PC-3 (cell line): ENCODE data around the gene APH1B. TPM values are rescaled to one million over a fixed set of nuclear protein-coding genes. Genes with fewer than 3 reads are reported as not detected.

Experiments used
- ATAC-seq: fragments of 200-7000 bp; cut with Tn5 transposase; 2 replicates; pipeline ENCODE4 v1.9.1; 2020; ENCODE audit warnings: mild to moderate bottlenecking, moderate library complexity
- BruUV-seq: library from RNA; stranded (reverse); fragments of 400-500 nt; replicated peaks from 2 replicates; lab custom pipeline; 2021; lab: Mats Ljungman, UMichigan
- CTCF ChIA-PET: fragments of 300-600 bp; sonication (Branson Sonifier 250); formaldehyde crosslinking; loops from one replicate; lab custom pipeline; 2022; ENCODE audit warnings: antibody characterized with exemption; lab: Charles Lee
- POLR2A ChIA-PET: fragments of 300-600 bp; sonication (Branson Sonifier 250); formaldehyde crosslinking; loops from one replicate; lab custom pipeline; 2022; ENCODE audit warnings: antibody characterized with exemption; ENCODE audit not compliant: unreplicated experiment; lab: Charles Lee
- DNase-seq: peaks from one replicate; pipeline ENCODE4 v3.0.0-alpha.2; 2015
- H2AFZ ChIP-seq: fragments of 300-600 bp; sonication (generic); 2 replicates; pipeline ENCODE4 v1.6.0; 2016; ENCODE audit warnings: antibody characterized with exemption, low read length
- H3F3A ChIP-seq: fragments of 300-600 bp; sonication (generic); one replicate; pipeline ENCODE4 v1.6.0; 2017; ENCODE audit warnings: antibody characterized with exemption, low read length, control low read depth, mild to moderate bottlenecking; ENCODE audit not compliant: unreplicated experiment
- H3K27ac ChIP-seq: fragments of 300-600 bp; sonication (generic); 2 replicates; pipeline ENCODE4 v1.5.1; 2016; ENCODE audit warnings: mild to moderate bottlenecking, low read length
- H3K27me3 ChIP-seq: fragments of 300-600 bp; sonication (generic); 2 replicates; pipeline ENCODE4 v1.6.1; 2016; ENCODE audit warnings: low read length, mixed read lengths
- H3K36me3 ChIP-seq: fragments of 300-600 bp; sonication (generic); 2 replicates; pipeline ENCODE4 v1.6.1; 2016; ENCODE audit warnings: low read depth, mixed run types, low read length, mixed read lengths
- H3K4me1 ChIP-seq: fragments of 300-600 bp; sonication (generic); 2 replicates; pipeline ENCODE4 v1.5.1; 2016; ENCODE audit warnings: low read length; ENCODE audit not compliant: insufficient read depth
- H3K4me2 ChIP-seq: fragments of 300-600 bp; sonication (generic); 2 replicates; pipeline ENCODE4 v1.6.0; 2016; ENCODE audit warnings: low read length
- H3K4me3 ChIP-seq: fragments of 300-600 bp; sonication (generic); 2 replicates; pipeline ENCODE4 v1.5.1; 2016; ENCODE audit warnings: mild to moderate bottlenecking, low read length, mixed read lengths
- H3K79me2 ChIP-seq: fragments of 300-600 bp; sonication (generic); 2 replicates; pipeline ENCODE4 v1.6.1; 2017; ENCODE audit warnings: low read length, mixed read lengths
- H3K9ac ChIP-seq: fragments of 300-600 bp; sonication (generic); 2 replicates; pipeline ENCODE4 v1.6.0; 2016; ENCODE audit warnings: mild to moderate bottlenecking, low read length
- H3K9me2 ChIP-seq: fragments of 300-600 bp; sonication (generic); replicated peaks from 2 replicates; pipeline ENCODE4 v1.6.1; 2016; ENCODE audit warnings: mixed run types, low read length, mixed read lengths
- H3K9me3 ChIP-seq: fragments of 300-600 bp; sonication (generic); 2 replicates; pipeline ENCODE4 v1.6.1; 2016; ENCODE audit warnings: low read length, mixed read lengths
- H4K20me1 ChIP-seq: fragments of 300-600 bp; sonication (generic); 2 replicates; pipeline ENCODE4 v1.6.1; 2016; ENCODE audit warnings: low read length, mixed read lengths
- CTCF ChIP-seq: fragments of 300-600 bp; sonication (generic); conservative IDR thresholded peaks from 2 replicates; pipeline ENCODE4 v1.5.1; 2017; ENCODE audit warnings: antibody characterized with exemption, low read depth, mild to moderate bottlenecking, low read length
- EZH2 ChIP-seq: fragments of 300-600 bp; sonication (generic); IDR thresholded peaks from one replicate; pipeline ENCODE4 v1.6.1; 2017; ENCODE audit warnings: antibody characterized with exemption, mild to moderate bottlenecking, low read length; ENCODE audit not compliant: unreplicated experiment
- EZH2phosphoT487 ChIP-seq: fragments of 300-600 bp; sonication (generic); IDR thresholded peaks from 2 replicates; pipeline ENCODE4 v1.6.1; 2018; ENCODE audit warnings: mild to moderate bottlenecking, antibody characterized with exemption, low read length, borderline replicate concordance
- intact Hi-C: fragments of 100-400 bp; cut with micrococcal nuclease; formaldehyde crosslinking; loops from 2 replicates; pipeline ENCODE4 v1.9.0; 2023
- total RNA-seq: library from RNA; depleted of rRNA; stranded (reverse); fragments of >200 nt; gene quantifications from 2 replicates; pipeline ENCODE4 v1.2.3, GENCODE V29; 2014

APH1B gene
- total RNA-seq, 1 experiment from 2014 or later: 2.8 TPM

GRCh38 chr15:63246691-63247469 is 30.5 kb upstream of the APH1B start:
- no TSS peak for BruUV-seq
- POLR2A ChIA-PET: interaction anchor here (0.6 kb wide), 1 partner anchor 43 kb away, joined by 5 read pairs; no protein-coding TSS in a partner anchor
- H3K79me2 ChIP-seq: no peaks in the 10 kb centered on the region
- no peak for ATAC-seq
- H3F3A ChIP-seq: no peaks in the 10 kb centered on the region
- no peaks in the 10 kb centered on the region for H3K9me2 ChIP-seq
- no peak overlapping the region for H3K27ac ChIP-seq
- CTCF ChIA-PET: no interaction called here
- peaks cover 23% of the 10 kb centered on the region for H3K4me1 ChIP-seq
- no peak overlapping the region for H2AFZ ChIP-seq
- no peaks in the 10 kb centered on the region for H4K20me1 ChIP-seq
- H3K27me3 ChIP-seq: no peaks in the 10 kb centered on the region
- no peak overlapping the region for H3K4me2 ChIP-seq
- H3K36me3 ChIP-seq: no peaks in the 10 kb centered on the region
- intact Hi-C loops: no loop called here
- no peak for TF ChIP-seq CTCF
- TF ChIP-seq EZH2: no peak
- no peak for TF ChIP-seq EZH2phosphoT487
- no peak overlapping the region for H3K4me3 ChIP-seq
- DNase-seq: peak; percentile 27
- H3K9me3 ChIP-seq: no peaks in the 10 kb centered on the region
- no peak overlapping the region for H3K9ac ChIP-seq

DNA sequence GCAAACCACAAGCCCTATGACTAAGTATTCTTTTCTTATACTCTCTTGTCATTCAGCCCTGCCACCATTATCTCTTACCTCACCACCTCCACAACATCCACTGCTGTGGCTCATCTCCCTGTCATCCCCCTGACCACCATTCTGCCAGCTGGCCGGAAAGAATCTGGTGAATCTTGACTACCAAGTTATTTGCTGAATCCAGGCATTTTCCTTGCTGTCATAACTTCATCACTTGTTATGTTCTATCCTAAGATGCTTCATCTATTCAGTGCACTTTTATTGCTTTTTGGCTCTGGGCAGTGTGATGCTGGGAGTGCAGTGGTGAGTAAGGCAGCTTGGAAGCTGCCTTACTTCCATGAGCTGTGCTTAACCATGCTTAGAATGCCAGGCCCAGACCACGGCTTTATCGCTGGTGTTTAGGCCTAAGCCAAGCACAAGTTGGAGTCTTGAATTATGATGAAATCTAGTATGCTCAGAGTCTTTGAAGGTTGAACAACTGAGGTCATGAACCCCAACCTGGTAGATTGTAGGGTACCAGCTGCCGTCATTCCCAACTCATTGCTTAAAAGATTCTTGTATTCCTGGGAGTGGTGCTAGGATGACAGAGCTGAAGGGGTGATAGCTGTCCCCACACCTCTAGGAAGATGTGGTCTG is 27.0 kb upstream of the APH1B start:
- peak overlapping the region; percentile 72 for H3K27ac ChIP-seq
- H3K27me3 ChIP-seq: no peaks in the 10 kb centered on the region
- intact Hi-C loops: no loop called here
- H3K79me2 ChIP-seq: no peaks in the 10 kb centered on the region
- H3K9me3 ChIP-seq: no peaks in the 10 kb centered on the region
- peaks cover 23% of the 10 kb centered on the region for H3K4me1 ChIP-seq
- no peak overlapping the region for H3K4me3 ChIP-seq
- ATAC-seq (peak; percentile 98), DNase-seq (peak; percentile 92)
- no peaks in the 10 kb centered on the region for H3F3A ChIP-seq
- TF ChIP-seq EZH2phosphoT487: no peak
- TF ChIP-seq CTCF: no peak
- no peak for TF ChIP-seq EZH2
- 0 out of 2 replicates have a peak, but pooled peaks cover 4% of the 10 kb centered on the region for H3K36me3 ChIP-seq
- H2AFZ ChIP-seq: no peak overlapping the region
- peak overlapping the region; percentile 32 for H3K4me2 ChIP-seq
- no peak overlapping the region; the same call in 1 of the 2 replicates for H3K9ac ChIP-seq
- no peaks in the 10 kb centered on the region for H4K20me1 ChIP-seq
- H3K9me2 ChIP-seq: no peaks in the 10 kb centered on the region
- no TSS peak for BruUV-seq
- ChIA-PET CTCF (no interaction called here), POLR2A (no interaction called here)
